ENCODE results near the gene AGBL4.

The AGBL4 gene

GRCh38 chr1:48676822-48677221, 1346.9 kb downstream of the AGBL4 start:
- TF ChIP-seq CTCF (IDR thresholded peaks at IDR 0.05; ENCODE audit: low read depth, low read length, missing control alignments): no peak
- no peak for DNase-seq (ENCODE audit: low read depth)
- no peak overlapping the region for H3K4me3 ChIP-seq (ENCODE audit: low read depth, low read length)

- no peak overlapping the region for H3K4me3 ChIP-seq (ENCODE audit: low read depth, low read length)
- DNase-seq (ENCODE audit: low read depth): no peak
- no peak for TF ChIP-seq CTCF (IDR thresholded peaks at IDR 0.05; ENCODE audit: low read depth, low read length, missing control alignments)
Measured at GRCh38 chr1:48676376-48676775, 1347.4 kb downstream of the AGBL4 start.

GRCh38 chr1:48675251-48675650, 1348.5 kb downstream of the AGBL4 start:
- no peak overlapping the region for H3K4me3 ChIP-seq (ENCODE audit: low read depth, low read length)
- no peak for TF ChIP-seq CTCF (IDR thresholded peaks at IDR 0.05; ENCODE audit: low read depth, low read length, missing control alignments)
- DNase-seq (ENCODE audit: low read depth): no peak

GRCh38 chr1:48674641-48675040, 1349.1 kb downstream of the AGBL4 start:
- DNase-seq (ENCODE audit: low read depth): no peak
- no peak overlapping the region for H3K4me3 ChIP-seq (ENCODE audit: low read depth, low read length)
- TF ChIP-seq CTCF (IDR thresholded peaks at IDR 0.05; ENCODE audit: low read depth, low read length, missing control alignments): no peak

GRCh38 chr1:48673332-48674105, 1350.2 kb downstream of the AGBL4 start:
- DNase-seq (ENCODE audit: low read depth): no peak

DNA sequence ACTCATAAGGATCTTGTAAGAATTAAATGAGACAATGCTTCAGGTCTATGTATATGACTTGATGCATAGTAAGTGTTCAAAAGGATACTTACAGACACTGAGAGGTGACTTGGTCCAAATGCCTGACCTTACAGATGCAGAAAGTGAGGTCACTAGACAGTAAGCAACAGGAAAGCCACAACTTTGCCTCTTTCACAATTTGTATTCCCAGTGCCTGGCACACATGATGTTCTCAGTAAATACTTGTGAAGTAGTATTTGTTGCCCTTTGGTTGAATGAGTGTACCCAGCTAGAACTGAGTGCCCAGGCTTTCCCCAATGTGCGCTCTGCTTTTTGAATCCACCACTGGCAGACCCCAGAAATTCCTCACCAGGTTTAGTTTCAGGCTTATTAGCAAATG, 1352.2 kb downstream of the AGBL4 start:
- no peak for TF ChIP-seq CTCF (IDR thresholded peaks at IDR 0.05; ENCODE audit: low read depth, low read length, missing control alignments)
- H3K4me3 ChIP-seq (ENCODE audit: low read depth, low read length): no peak overlapping the region
- DNase-seq (ENCODE audit: low read depth): no peak

More at GRCh38 chr1:48673332-48674105, 1350.2 kb downstream of the AGBL4 start:
- peak; percentile 40 for TF ChIP-seq CTCF (IDR thresholded peaks at IDR 0.05; ENCODE audit: low read depth, low read length, missing control alignments)
- no peak overlapping the region for H3K4me3 ChIP-seq (ENCODE audit: low read depth, low read length)
